CD4-positive, alpha-beta T cell treated with Interleukin-17A for 4 hours (primary cell): Measurements from ENCODE around the gene KRTAP12-4.
"Not testable (repeated sequence)": the region's sequence is repeated elsewhere in the genome, so short reads cannot be mapped to it uniquely, and the experiment has no call there.

ENCODE experiments used
- DNase-seq: peaks from one replicate; pipeline ENCODE4 v3.0.0-alpha.2; 2020; ENCODE audit warnings: mixed read lengths

The KRTAP12-4 gene

GRCh38 chr21:44686843-44687561, 32.5 kb upstream of the KRTAP12-4 start:
- no peak for DNase-seq

GRCh38 chr21:44686000-44686781, 31.7 kb upstream of the KRTAP12-4 start:
- no peak for DNase-seq

- DNase-seq, result not testable (repeated sequence)
Measured at GRCh38 chr21:44685050-44685449, 30.6 kb upstream of the KRTAP12-4 start.

- no peak for DNase-seq
Measured at GRCh38 chr21:44684483-44684882, 30.0 kb upstream of the KRTAP12-4 start.

GRCh38 chr21:44684077-44684476, 29.6 kb upstream of the KRTAP12-4 start:
- DNase-seq, result no peak

- no peak for DNase-seq
Measured at GRCh38 chr21:44682580-44683151, 28.2 kb upstream of the KRTAP12-4 start.

- no peak for DNase-seq
Measured at GRCh38 chr21:44681861-44682579, 27.6 kb upstream of the KRTAP12-4 start, which contains the start of gene KRTAP12-1. Gene KRTAP12-1, minus strand, starts transcription at chr21:44682163. Its CDS starts 40 bp downstream, at chr21:44682123.

GRCh38 chr21:44681152-44681551, 26.7 kb upstream of the KRTAP12-4 start:
- DNase-seq, result no peak

- DNase-seq, result no peak
Measured at GRCh38 chr21:44677881-44678280, 23.4 kb upstream of the KRTAP12-4 start.

GRCh38 chr21:44671911-44672310, 17.5 kb upstream of the KRTAP12-4 start:
- DNase-seq, result no peak

- DNase-seq, result no peak
Measured at GRCh38 chr21:44670642-44671432, 16.4 kb upstream of the KRTAP12-4 start.

GRCh38 chr21:44667612-44668011, 13.2 kb upstream of the KRTAP12-4 start:
- DNase-seq, result no peak

- no peak for DNase-seq
Measured at GRCh38 chr21:44666401-44667320, 12.2 kb upstream of the KRTAP12-4 start, which contains the start of gene KRTAP12-2. Gene KRTAP12-2, minus strand, starts transcription at chr21:44666927. Its CDS starts 41 bp downstream, at chr21:44666886.

GRCh38 chr21:44664691-44665090, 10.2 kb upstream of the KRTAP12-4 start:
- no peak for DNase-seq

- not testable (repeated sequence) for DNase-seq
Measured at GRCh38 chr21:44661567-44661966, 7.1 kb upstream of the KRTAP12-4 start.

- DNase-seq, result peak; percentile 40
Measured at GRCh38 chr21:44658913-44659595, 4.6 kb upstream of the KRTAP12-4 start.

- no peak for DNase-seq
Measured at GRCh38 chr21:44658541-44658910, 4.1 kb upstream of the KRTAP12-4 start.

GRCh38 chr21:44657635-44658540, 3.4 kb upstream of the KRTAP12-4 start, which contains the start of gene KRTAP12-3:
Gene KRTAP12-3, plus strand, starts transcription at chr21:44657932. Its CDS starts 48 bp downstream, at chr21:44657980.
- peak; percentile 61 for DNase-seq

- DNase-seq, result no peak
Measured at GRCh38 chr21:44656868-44657267, 2.4 kb upstream of the KRTAP12-4 start.
